GM12878 (cell line): ENCODE data around the gene LRRC14B.

ENCODE experiments used
- BHLHE40 ChIP-seq, 2 experiments: fragments of 450-650 bp in 1 of 2; IDR thresholded peaks; 2 replicates each; pipeline ENCODE4 v1.6.1; 2011 to 2017; ENCODE audit warnings: low read depth in 2 of 2, borderline replicate concordance in 1 of 2, improper control_type of control experiment in 1 of 2, low read length in 1 of 2, mild to moderate bottlenecking in 1 of 2
- BRCA1 ChIP-seq: IDR thresholded peaks from 2 replicates; pipeline ENCODE4 v1.6.1; 2011; ENCODE audit warnings: low read depth, low read length, improper control_type of control experiment
- CTCF ChIP-seq, 3 experiments: IDR thresholded peaks in 2 of 3; conservative IDR thresholded peaks in 1 of 3; 2 replicates each; pipeline ENCODE4 v1.5.1; 2011; ENCODE audit warnings: low read depth in 3 of 3, low read length in 3 of 3, mild to moderate bottlenecking in 3 of 3, control low read depth in 2 of 3, moderate library complexity in 2 of 3, inconsistent platforms in 1 of 3, mixed read lengths in 1 of 3; ENCODE audit not compliant: control insufficient read depth in 2 of 3, insufficient read depth in 1 of 3; ENCODE audit errors: extremely low read depth in 1 of 3
- FOXK2 ChIP-seq: fragments of 450-650 bp; IDR thresholded peaks from 2 replicates; pipeline ENCODE4 v1.6.1; 2017; ENCODE audit warnings: mild to moderate bottlenecking, moderate library complexity
- GABPA ChIP-seq: IDR thresholded peaks from 2 replicates; pipeline ENCODE4 v1.6.1; 2014; ENCODE audit warnings: antibody characterized with exemption, low read depth, mild to moderate bottlenecking, inconsistent platforms
- LARP7 ChIP-seq: fragments of 450-650 bp; IDR thresholded peaks from 2 replicates; pipeline ENCODE4 v1.6.1; 2017; ENCODE audit warnings: mild to moderate bottlenecking
- MYC ChIP-seq: IDR thresholded peaks from 2 replicates; pipeline ENCODE4 v1.6.1; 2011; ENCODE audit warnings: mild to moderate bottlenecking, low read length, moderate library complexity, inconsistent platforms; ENCODE audit not compliant: insufficient read depth, insufficient replicate concordance, insufficient read length, severe bottlenecking
- NFIC ChIP-seq: IDR thresholded peaks from 2 replicates; pipeline ENCODE4 v1.6.1; 2012; ENCODE audit warnings: low read depth, mild to moderate bottlenecking, inconsistent platforms, low read length, moderate library complexity
- POLR2A ChIP-seq: IDR thresholded peaks from 2 replicates; pipeline ENCODE4 v1.6.1; 2011; ENCODE audit warnings: low read depth, mild to moderate bottlenecking, low read length
- POLR2AphosphoS2 ChIP-seq: IDR thresholded peaks from 2 replicates; pipeline ENCODE4 v1.6.1; 2011; ENCODE audit warnings: low read depth, mild to moderate bottlenecking, low read length, improper control_type of control experiment, moderate library complexity
- REST ChIP-seq: IDR thresholded peaks from 2 replicates; pipeline ENCODE4 v1.6.1; 2012; ENCODE audit warnings: mild to moderate bottlenecking, low read depth, low read length
- SRF ChIP-seq, 2 experiments: IDR thresholded peaks; 2 replicates each; pipeline ENCODE4 v1.6.1; 2011; ENCODE audit warnings: low read depth in 2 of 2, low read length in 2 of 2, mild to moderate bottlenecking in 1 of 2, moderate library complexity in 1 of 2
- USF2 ChIP-seq: IDR thresholded peaks from 2 replicates; pipeline ENCODE4 v1.6.1; 2011; ENCODE audit warnings: low read depth, low read length, improper control_type of control experiment, borderline replicate concordance
- ZBTB40 ChIP-seq: fragments of 450-650 bp; IDR thresholded peaks from 2 replicates; pipeline ENCODE4 v1.6.1; 2016; ENCODE audit warnings: mild to moderate bottlenecking, moderate library complexity, borderline replicate concordance

- TF ChIP-seq REST (no peak), SRF (IDR thresholded peaks at IDR 0.05; ENCODE audit: low read depth in 2 of 2, low read length in 2 of 2) (no peak), ZBTB40 (no peak), CTCF (IDR thresholded peaks at IDR 0.05 in 2 of 3, conservative IDR thresholded peaks at IDR 0.05 in 1 of 3; ENCODE audit: control insufficient read depth in 2 of 3, extremely low read depth in 1 of 3, insufficient read depth in 1 of 3, low read depth in 3 of 3, low read length in 3 of 3) (no peak), BHLHE40 (IDR thresholded peaks at IDR 0.05; ENCODE audit: borderline replicate concordance in 1 of 2, low read depth in 2 of 2, low read length in 1 of 2) (no peak), LARP7 (no peak), BRCA1 (no peak), NFIC (no peak), POLR2AphosphoS2 (no peak), USF2 (no peak), GABPA (no peak), POLR2A (no peak), MYC (no peak), FOXK2 (no peak)
Measured at GRCh38 chr5:147751-148150, 43.5 kb upstream of the LRRC14B start.
